ENCODE results near the gene SLC44A5.

SLC44A5 gene

DNA sequence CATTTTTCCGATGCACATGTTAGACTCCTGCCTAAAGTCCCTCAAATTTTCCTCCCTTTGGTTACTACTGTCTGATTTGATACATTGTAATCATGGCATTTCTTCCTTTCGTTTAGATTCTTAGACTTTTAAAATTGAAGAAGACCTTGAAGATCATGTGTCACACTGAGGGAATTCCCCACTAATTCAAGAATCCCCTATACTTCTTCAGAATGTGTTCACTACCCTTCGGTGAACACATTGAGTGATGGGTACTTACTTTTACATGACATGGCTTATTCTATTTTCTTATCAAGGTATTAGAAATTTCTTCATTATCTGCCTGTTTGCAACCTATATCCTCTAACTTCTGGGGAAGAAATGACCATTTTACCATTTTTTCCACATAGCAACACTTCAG, 390.8 kb downstream of the SLC44A5 start:
- H3K9me3 ChIP-seq: no peaks in the 10 kb centered on the region
- H3K4me3 ChIP-seq (ENCODE audit: low read depth in 1 of 2, low read length in 1 of 2): no peak overlapping the region
- no peaks in the 10 kb centered on the region for H3K4me1 ChIP-seq (ENCODE audit: control insufficient read depth in 1 of 2, insufficient read depth in 1 of 2, low read depth in 1 of 2, low read length in 1 of 2)
- H3K27me3 ChIP-seq: no peaks in the 10 kb centered on the region
- TF ChIP-seq, protein P1, sequence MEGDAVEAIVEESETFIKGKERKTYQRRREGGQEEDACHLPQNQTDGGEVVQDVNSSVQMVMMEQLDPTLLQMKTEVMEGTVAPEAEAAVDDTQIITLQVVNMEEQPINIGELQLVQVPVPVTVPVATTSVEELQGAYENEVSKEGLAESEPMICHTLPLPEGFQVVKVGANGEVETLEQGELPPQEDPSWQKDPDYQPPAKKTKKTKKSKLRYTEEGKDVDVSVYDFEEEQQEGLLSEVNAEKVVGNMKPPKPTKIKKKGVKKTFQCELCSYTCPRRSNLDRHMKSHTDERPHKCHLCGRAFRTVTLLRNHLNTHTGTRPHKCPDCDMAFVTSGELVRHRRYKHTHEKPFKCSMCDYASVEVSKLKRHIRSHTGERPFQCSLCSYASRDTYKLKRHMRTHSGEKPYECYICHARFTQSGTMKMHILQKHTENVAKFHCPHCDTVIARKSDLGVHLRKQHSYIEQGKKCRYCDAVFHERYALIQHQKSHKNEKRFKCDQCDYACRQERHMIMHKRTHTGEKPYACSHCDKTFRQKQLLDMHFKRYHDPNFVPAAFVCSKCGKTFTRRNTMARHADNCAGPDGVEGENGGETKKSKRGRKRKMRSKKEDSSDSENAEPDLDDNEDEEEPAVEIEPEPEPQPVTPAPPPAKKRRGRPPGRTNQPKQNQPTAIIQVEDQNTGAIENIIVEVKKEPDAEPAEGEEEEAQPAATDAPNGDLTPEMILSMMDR (IDR thresholded peaks at IDR 0.05): no peak
- H3K36me3 ChIP-seq: no peaks in the 10 kb centered on the region
- no peak overlapping the region for H3K27ac ChIP-seq

DNA sequence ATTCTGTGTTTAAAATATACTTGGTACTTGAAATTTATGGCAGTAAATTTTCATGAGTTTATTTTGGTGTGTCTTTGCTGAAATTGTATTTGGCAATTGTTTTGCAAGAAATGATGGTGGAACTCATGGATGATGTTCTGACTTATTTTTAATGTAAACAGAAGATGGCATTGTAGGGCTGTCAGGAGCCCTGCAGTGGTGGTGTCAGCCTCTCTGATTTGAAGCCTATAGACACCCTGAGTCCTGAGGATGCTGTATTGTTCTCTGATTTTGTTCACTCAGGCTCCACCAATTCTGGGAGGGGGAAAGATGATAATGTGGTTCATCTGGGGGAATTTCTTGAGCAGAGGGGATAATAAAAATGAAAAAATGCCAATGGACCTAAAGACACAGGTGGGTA, 396.9 kb downstream of the SLC44A5 start:
- H3K27me3 ChIP-seq: no peaks in the 10 kb centered on the region
- no peaks in the 10 kb centered on the region for H3K9me3 ChIP-seq
- TF ChIP-seq, protein P1 (IDR thresholded peaks at IDR 0.05): no peak
- no peaks in the 10 kb centered on the region for H3K4me1 ChIP-seq (ENCODE audit: control insufficient read depth in 1 of 2, insufficient read depth in 1 of 2, low read depth in 1 of 2, low read length in 1 of 2)
- no peak overlapping the region for H3K4me3 ChIP-seq (ENCODE audit: low read depth in 1 of 2, low read length in 1 of 2)
- no peak overlapping the region for H3K27ac ChIP-seq
- no peaks in the 10 kb centered on the region for H3K36me3 ChIP-seq

DNA sequence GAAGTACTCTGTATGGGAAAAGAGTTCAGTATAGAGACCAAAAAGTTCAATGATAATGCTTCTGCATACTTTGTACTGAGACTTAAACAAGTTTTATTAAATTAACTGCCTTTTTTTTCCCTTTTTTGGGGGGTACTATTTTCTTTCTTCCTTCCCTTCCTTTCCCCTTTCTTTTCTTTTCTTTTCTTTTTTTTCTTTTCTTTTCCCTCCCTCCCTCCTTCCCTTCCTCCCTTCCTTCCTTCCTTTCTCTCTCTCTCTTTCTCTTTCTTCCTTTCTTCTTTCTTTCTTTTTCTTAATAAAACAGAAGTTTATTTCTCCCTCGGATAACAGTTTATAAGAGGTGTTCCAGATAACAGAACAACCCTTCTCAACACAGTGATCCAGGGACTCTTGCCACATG, 399.3 kb downstream of the SLC44A5 start:
- Histone ChIP-seq H3K27ac (no peak overlapping the region), H3K4me1 (ENCODE audit: control insufficient read depth in 1 of 2, insufficient read depth in 1 of 2, low read depth in 1 of 2, low read length in 1 of 2) (no peaks in the 10 kb centered on the region), H3K4me3 (ENCODE audit: low read depth in 1 of 2, low read length in 1 of 2) (no peak overlapping the region), H3K9me3 (no peaks in the 10 kb centered on the region), H3K36me3 (no peaks in the 10 kb centered on the region), H3K27me3 (no peaks in the 10 kb centered on the region)
- TF ChIP-seq, protein P1 (IDR thresholded peaks at IDR 0.05): no peak

DNA sequence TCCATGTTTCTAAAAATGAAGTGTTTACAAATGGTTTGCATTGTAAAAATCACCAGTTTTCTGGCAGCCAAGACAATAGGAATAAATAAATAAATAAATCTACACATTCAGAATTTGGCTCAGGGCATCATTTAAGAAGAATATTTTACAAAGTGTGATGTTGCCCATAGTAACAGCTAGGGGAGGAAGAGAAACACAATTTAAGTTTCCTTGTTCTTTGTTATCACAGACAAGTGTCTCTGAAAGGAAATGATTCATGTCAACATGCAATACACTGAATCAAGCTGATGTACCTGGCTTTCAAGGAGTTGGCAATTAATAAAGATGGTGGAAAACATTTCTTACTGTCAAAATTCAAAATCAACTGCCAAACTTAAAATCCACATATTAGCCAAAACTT, 402.1 kb downstream of the SLC44A5 start:
- H3K9me3 ChIP-seq: no peaks in the 10 kb centered on the region
- TF ChIP-seq, protein P1 (IDR thresholded peaks at IDR 0.05): no peak
- no peak overlapping the region for H3K27ac ChIP-seq
- no peak overlapping the region for H3K4me3 ChIP-seq (ENCODE audit: low read depth in 1 of 2, low read length in 1 of 2)
- no peaks in the 10 kb centered on the region for H3K4me1 ChIP-seq (ENCODE audit: control insufficient read depth in 1 of 2, insufficient read depth in 1 of 2, low read depth in 1 of 2, low read length in 1 of 2)
- no peaks in the 10 kb centered on the region for H3K27me3 ChIP-seq
- H3K36me3 ChIP-seq: no peaks in the 10 kb centered on the region

DNA sequence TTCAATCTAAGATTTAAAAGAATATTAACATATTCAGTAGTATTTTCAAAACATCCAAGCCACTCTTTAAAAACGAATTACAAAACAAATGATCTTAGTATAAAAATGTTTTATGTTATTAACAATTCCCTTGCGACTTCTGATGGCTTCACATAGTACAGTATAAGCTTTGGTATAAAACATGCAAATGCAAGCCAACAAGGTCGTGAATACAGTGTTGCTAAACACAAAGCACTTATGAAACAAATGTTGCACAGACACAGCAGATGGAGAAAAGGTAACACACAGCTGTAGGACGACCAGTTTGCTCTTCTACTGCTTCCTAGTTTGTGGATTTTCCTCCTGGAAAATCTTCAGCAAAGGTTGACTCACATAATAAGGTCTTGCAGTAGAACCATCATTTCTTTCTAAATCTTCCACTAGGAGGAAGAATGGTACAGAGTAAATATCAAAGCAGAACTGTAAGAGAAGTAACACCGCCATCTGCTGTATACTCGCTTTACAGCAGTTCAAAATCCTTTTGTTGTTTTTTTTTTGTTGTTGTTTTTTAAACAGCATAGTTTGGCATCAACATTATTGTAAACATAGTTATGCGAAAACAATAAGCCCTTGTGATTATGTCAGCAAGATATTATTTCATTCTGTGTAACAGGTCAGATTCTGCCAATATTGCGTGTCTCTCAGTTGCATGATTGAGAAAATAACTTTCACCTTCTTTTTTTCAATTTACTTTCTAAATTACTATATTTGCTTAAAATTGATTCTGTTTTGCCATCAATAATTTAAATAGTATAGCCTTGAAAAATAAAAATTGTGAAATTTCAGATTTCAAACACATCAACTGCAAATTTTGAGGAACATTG, 407.3 kb downstream of the SLC44A5 start:
- H3K4me3 ChIP-seq (ENCODE audit: low read depth in 1 of 2, low read length in 1 of 2): no peak overlapping the region
- no peaks in the 10 kb centered on the region for H3K27me3 ChIP-seq
- H3K36me3 ChIP-seq: no peaks in the 10 kb centered on the region
- TF ChIP-seq, protein P1 (IDR thresholded peaks at IDR 0.05): no peak
- H3K4me1 ChIP-seq (ENCODE audit: control insufficient read depth in 1 of 2, insufficient read depth in 1 of 2, low read depth in 1 of 2, low read length in 1 of 2): no peaks in the 10 kb centered on the region
- no peaks in the 10 kb centered on the region for H3K9me3 ChIP-seq
- no peak overlapping the region for H3K27ac ChIP-seq

All from neutrophil (primary cell).